ENCODE data around the gene DYRK1A. TPM values are rescaled to one million over a fixed set of nuclear protein-coding genes. Genes with fewer than 3 reads are reported as not detected.
"Not testable (repeated sequence)": the region's sequence is repeated elsewhere in the genome, so short reads cannot be mapped to it uniquely, and the experiment has no call there.

Gene DYRK1A
- 10 to 100 TPM; 69.3 to 74.6 (median 69.8) TPM for polyA plus RNA-seq (ENCODE audit: insufficient read length in 3 of 3)

GRCh38 chr21:37366482-37367316 lies at the start of gene DYRK1A:
Gene DYRK1A, plus strand, starts transcription at chr21:37366773. Its CDS starts 53,602 bp downstream, at chr21:37420375.
- DNase-seq (ENCODE audit: low read depth in 3 of 3, low spot score in 2 of 3) = peak; percentile 98 to 99 (median 99)

- DNase-seq (ENCODE audit: low read depth in 3 of 3, low spot score in 2 of 3) = no peak
Measured at GRCh38 chr21:37319551-37319950, 47.0 kb upstream of the DYRK1A start.

- no peak for DNase-seq (ENCODE audit: low read depth in 3 of 3, low spot score in 2 of 3)
Measured at GRCh38 chr21:37322084-37322483, 44.5 kb upstream of the DYRK1A start.

GRCh38 chr21:37324558-37324957 lies 42.0 kb upstream of the DYRK1A start:
- no peak for DNase-seq (ENCODE audit: low read depth in 3 of 3, low spot score in 2 of 3)

- DNase-seq (ENCODE audit: low read depth in 3 of 3, low spot score in 2 of 3) = not testable (repeated sequence)
Measured at GRCh38 chr21:37328147-37328546, 38.4 kb upstream of the DYRK1A start.

- DNase-seq (ENCODE audit: low read depth in 3 of 3, low spot score in 2 of 3) = no peak
Measured at GRCh38 chr21:37331411-37331810, 35.2 kb upstream of the DYRK1A start.

GRCh38 chr21:37335053-37335452 lies 31.5 kb upstream of the DYRK1A start:
- no peak for DNase-seq (ENCODE audit: low read depth in 3 of 3, low spot score in 2 of 3)

- no peak for DNase-seq (ENCODE audit: low read depth in 3 of 3, low spot score in 2 of 3)
Measured at GRCh38 chr21:37337179-37337578, 29.4 kb upstream of the DYRK1A start.

- DNase-seq (ENCODE audit: low read depth in 3 of 3, low spot score in 2 of 3) = no peak
Measured at GRCh38 chr21:37337831-37338230, 28.7 kb upstream of the DYRK1A start.

- DNase-seq (ENCODE audit: low read depth in 3 of 3, low spot score in 2 of 3) = no peak
Measured at GRCh38 chr21:37338671-37339551, 27.7 kb upstream of the DYRK1A start.

- DNase-seq (ENCODE audit: low read depth in 3 of 3, low spot score in 2 of 3) = no peak
Measured at GRCh38 chr21:37339552-37339939, 27.0 kb upstream of the DYRK1A start.

- DNase-seq (ENCODE audit: low read depth in 3 of 3, low spot score in 2 of 3) = no peak
Measured at GRCh38 chr21:37341254-37341960, 25.2 kb upstream of the DYRK1A start.

GRCh38 chr21:37342046-37342632 lies 24.4 kb upstream of the DYRK1A start:
- DNase-seq (ENCODE audit: low read depth in 3 of 3, low spot score in 2 of 3) = no peak

- DNase-seq (ENCODE audit: low read depth in 3 of 3, low spot score in 2 of 3) = no peak
Measured at GRCh38 chr21:37346841-37347430, 19.6 kb upstream of the DYRK1A start.

GRCh38 chr21:37348664-37349063 lies 17.9 kb upstream of the DYRK1A start:
- no peak for DNase-seq (ENCODE audit: low read depth in 3 of 3, low spot score in 2 of 3)

- no peak for DNase-seq (ENCODE audit: low read depth in 3 of 3, low spot score in 2 of 3)
Measured at GRCh38 chr21:37350472-37350871, 16.1 kb upstream of the DYRK1A start.

GRCh38 chr21:37356706-37357105 lies 9.9 kb upstream of the DYRK1A start:
- DNase-seq (ENCODE audit: low read depth in 3 of 3, low spot score in 2 of 3) = no peak

GRCh38 chr21:37357691-37358090 lies 8.9 kb upstream of the DYRK1A start:
- no peak for DNase-seq (ENCODE audit: low read depth in 3 of 3, low spot score in 2 of 3)

GRCh38 chr21:37358397-37358796 lies 8.2 kb upstream of the DYRK1A start:
- no peak for DNase-seq (ENCODE audit: low read depth in 3 of 3, low spot score in 2 of 3)

GRCh38 chr21:37363936-37364335 lies 2.6 kb upstream of the DYRK1A start:
- no peak for DNase-seq (ENCODE audit: low read depth in 3 of 3, low spot score in 2 of 3)

All from right renal cortex interstitium (tissue), 3 donors.